GM12874 (cell line): ENCODE results near the gene IRGC.

Source experiments
- TF ChIP-seq, protein P1 (sequence below): IDR thresholded peaks from 2 replicates; pipeline ENCODE4 v1.5.1; 2011; ENCODE audit warnings: low read depth, mild to moderate bottlenecking, control low read depth, low read length, moderate library complexity; ENCODE audit not compliant: insufficient read depth

IRGC gene

GRCh38 chr19:43749152-43749551 lies 33.3 kb downstream of the IRGC start:
- TF ChIP-seq, protein P1, sequence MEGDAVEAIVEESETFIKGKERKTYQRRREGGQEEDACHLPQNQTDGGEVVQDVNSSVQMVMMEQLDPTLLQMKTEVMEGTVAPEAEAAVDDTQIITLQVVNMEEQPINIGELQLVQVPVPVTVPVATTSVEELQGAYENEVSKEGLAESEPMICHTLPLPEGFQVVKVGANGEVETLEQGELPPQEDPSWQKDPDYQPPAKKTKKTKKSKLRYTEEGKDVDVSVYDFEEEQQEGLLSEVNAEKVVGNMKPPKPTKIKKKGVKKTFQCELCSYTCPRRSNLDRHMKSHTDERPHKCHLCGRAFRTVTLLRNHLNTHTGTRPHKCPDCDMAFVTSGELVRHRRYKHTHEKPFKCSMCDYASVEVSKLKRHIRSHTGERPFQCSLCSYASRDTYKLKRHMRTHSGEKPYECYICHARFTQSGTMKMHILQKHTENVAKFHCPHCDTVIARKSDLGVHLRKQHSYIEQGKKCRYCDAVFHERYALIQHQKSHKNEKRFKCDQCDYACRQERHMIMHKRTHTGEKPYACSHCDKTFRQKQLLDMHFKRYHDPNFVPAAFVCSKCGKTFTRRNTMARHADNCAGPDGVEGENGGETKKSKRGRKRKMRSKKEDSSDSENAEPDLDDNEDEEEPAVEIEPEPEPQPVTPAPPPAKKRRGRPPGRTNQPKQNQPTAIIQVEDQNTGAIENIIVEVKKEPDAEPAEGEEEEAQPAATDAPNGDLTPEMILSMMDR, result no peak

- TF ChIP-seq, protein P1, result no peak
Measured at GRCh38 chr19:43749898-43750297, 34.0 kb downstream of the IRGC start.

- TF ChIP-seq, protein P1, result no peak
Measured at GRCh38 chr19:43751466-43752220, 35.8 kb downstream of the IRGC start.

DNA sequence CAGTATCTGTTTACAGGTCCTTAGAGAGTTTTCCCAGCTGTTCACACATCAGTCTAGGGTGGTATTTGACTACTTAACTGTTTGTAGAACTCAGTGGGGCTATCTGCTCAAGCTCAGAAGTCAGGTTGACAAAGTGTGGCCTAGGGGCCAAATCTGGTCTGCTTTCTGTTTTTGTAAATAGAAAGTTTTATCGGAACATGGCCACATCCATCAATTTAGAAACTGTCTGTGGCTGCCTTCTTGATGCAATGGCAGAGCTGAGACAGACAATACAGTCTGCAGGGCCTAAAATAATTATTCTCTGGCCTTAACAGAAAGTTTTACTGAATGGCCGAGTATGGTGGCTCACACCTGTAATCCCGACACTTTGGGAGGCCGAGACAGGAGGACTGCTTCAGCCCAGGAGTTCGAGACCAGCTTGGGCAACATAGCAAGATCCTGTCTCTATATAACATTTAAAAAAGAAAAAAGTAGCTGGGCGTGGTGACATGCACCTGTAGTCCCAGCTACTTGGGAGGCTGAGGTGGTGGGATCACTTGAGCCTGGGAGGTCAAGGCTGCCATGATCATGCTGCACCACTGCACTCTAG lies 36.5 kb downstream of the IRGC start:
- TF ChIP-seq, protein P1, result no peak

DNA sequence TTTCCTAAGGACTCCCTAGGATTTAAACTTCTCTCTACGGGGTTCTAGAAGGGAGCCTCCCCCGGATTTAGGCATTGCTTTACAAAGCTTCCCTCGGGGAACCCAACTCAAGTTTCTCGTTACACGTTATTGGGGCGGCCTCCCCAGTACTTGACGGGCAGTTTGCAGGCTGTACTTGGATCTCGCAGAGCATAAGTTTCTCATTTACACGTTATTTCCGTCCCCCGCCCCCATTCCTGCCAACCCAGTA lies 38.3 kb downstream of the IRGC start:
- TF ChIP-seq, protein P1, result no peak

GRCh38 chr19:43754503-43755255 lies 38.8 kb downstream of the IRGC start, which contains the start of gene SMG9:
Gene SMG9, minus strand, starts transcription at chr19:43754962. Its CDS starts 4,221 bp downstream, at chr19:43750741.
- TF ChIP-seq, protein P1, result no peak

DNA sequence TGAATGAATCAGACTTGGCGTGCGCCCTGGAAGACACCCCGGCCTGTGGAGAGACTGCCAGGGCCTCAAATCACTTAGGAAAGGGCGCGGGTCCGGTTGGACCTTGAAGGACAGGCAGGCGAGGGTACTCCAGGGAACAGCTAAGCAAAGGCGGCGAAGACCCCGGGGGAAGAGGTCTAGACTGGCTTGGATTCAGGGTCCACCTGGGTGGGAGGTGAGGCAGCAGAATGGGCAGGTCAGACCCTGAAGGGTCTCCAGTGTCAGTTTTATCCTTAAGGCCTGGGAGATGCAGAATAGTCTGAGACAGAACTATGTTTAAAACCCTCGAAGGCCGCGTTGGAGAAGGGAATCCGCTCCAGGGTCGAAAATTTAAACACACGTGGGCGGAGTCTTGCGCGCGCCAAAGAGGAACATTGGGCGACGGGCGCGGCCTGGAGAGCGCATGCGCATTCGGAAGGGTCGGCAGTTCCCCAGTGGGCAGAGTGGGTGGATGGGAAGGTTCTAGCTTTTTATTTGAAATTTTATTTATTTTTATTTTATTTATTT lies 39.5 kb downstream of the IRGC start:
- TF ChIP-seq, protein P1, result no peak
